CD14-positive monocyte (primary cell): ENCODE data around the gene POLR3C. TPM values are rescaled to one million over a fixed set of nuclear protein-coding genes. Genes with fewer than 3 reads are reported as not detected.

ENCODE experiments used
- DNase-seq, 3 donors: peaks; one replicate each; pipeline ENCODE4 v3.0.0-alpha.2; 2011 to 2022
- H2AFZ ChIP-seq: 2 replicates; pipeline ENCODE4 v1.6.0; 2012; ENCODE audit warnings: mild to moderate bottlenecking, low read depth, low read length, inconsistent platforms; ENCODE audit not compliant: insufficient read depth, poor library complexity, severe bottlenecking
- H3K27ac ChIP-seq, 2 donors: 1 replicate in 1 of 2; 2 replicates in 1 of 2; pipeline ENCODE4 v1.5.1; 2012 to 2013; ENCODE audit warnings: low read length in 2 of 2, control low read depth in 1 of 2, inconsistent platforms in 1 of 2, low read depth in 1 of 2, mild to moderate bottlenecking in 1 of 2
- H3K27me3 ChIP-seq, 2 donors: one replicate each; pipeline versions ENCODE4 v1.6.0 to v1.6.1; 2011 to 2013; ENCODE audit warnings: low read length in 2 of 2; ENCODE audit not compliant: control insufficient read depth in 2 of 2, insufficient read depth in 2 of 2
- H3K36me3 ChIP-seq, 2 donors: replicated peaks in 1 of 2; 1 replicate in 1 of 2; 2 replicates in 1 of 2; pipeline versions ENCODE4 v1.5.1 to v1.6.1; 2012 to 2013; ENCODE audit warnings: low read length in 2 of 2, control low read depth in 1 of 2, inconsistent platforms in 1 of 2, mild to moderate bottlenecking in 1 of 2; ENCODE audit not compliant: insufficient read depth in 2 of 2, control insufficient read depth in 1 of 2
- H3K4me1 ChIP-seq, 2 donors: 1 replicate in 1 of 2; 2 replicates in 1 of 2; pipeline versions ENCODE4 v1.5.1 to v1.6.1; 2012 to 2013; ENCODE audit warnings: low read length in 2 of 2, control low read depth in 1 of 2, inconsistent platforms in 1 of 2, mild to moderate bottlenecking in 1 of 2, moderate library complexity in 1 of 2; ENCODE audit not compliant: insufficient read depth in 2 of 2, control insufficient read depth in 1 of 2
- H3K4me2 ChIP-seq: replicated peaks from 2 replicates; pipeline ENCODE3; 2012; ENCODE audit warnings: low read length, moderate library complexity, mild to moderate bottlenecking; ENCODE audit not compliant: poor library complexity, severe bottlenecking; ENCODE audit errors: extremely low read depth
- H3K4me3 ChIP-seq, 3 experiments: fragments of 200-600 bp in 1 of 3; sonication (generic) in 1 of 3; replicated peaks in 1 of 3; 1 replicate in 2 of 3; 2 replicates in 1 of 3; pipeline ENCODE4 v1.5.1; 2011 to 2013; ENCODE audit warnings: low read length in 3 of 3, mild to moderate bottlenecking in 3 of 3, control low read depth in 2 of 3, low read depth in 2 of 3, inconsistent platforms in 1 of 3, moderate library complexity in 1 of 3
- H3K79me2 ChIP-seq: 2 replicates; pipeline ENCODE4 v1.6.0; 2012; ENCODE audit warnings: mild to moderate bottlenecking, control low read depth, inconsistent platforms, low read length, moderate library complexity; ENCODE audit not compliant: insufficient read depth
- H3K9ac ChIP-seq: 2 replicates; pipeline ENCODE4 v1.6.0; 2017; ENCODE audit warnings: low read length, mild to moderate bottlenecking; ENCODE audit not compliant: insufficient read depth, poor library complexity, severe bottlenecking
- H3K9me3 ChIP-seq, 2 donors: replicated peaks in 1 of 2; 1 replicate in 1 of 2; 2 replicates in 1 of 2; pipeline versions ENCODE4 v1.5.1 to v1.6.1; 2012 to 2013; ENCODE audit warnings: low read length in 2 of 2, control low read depth in 1 of 2; ENCODE audit not compliant: control insufficient read depth in 1 of 2, insufficient read depth in 1 of 2
- H4K20me1 ChIP-seq: 2 replicates; pipeline ENCODE4 v1.6.0; 2012; ENCODE audit warnings: mild to moderate bottlenecking, low read length, control low read depth, moderate library complexity; ENCODE audit not compliant: insufficient read depth
- H3K27ac Mint-ChIP-seq, 7 donors: one replicate each; pipeline ENCODE4 v1.8.0; 2020; ENCODE audit warnings: mild to moderate bottlenecking in 7 of 7, mixed read lengths in 7 of 7, moderate library complexity in 6 of 7, inconsistent platforms in 2 of 7
- H3K27me3 Mint-ChIP-seq, 3 donors: one replicate each; pipeline ENCODE4 v1.8.0; 2021 to 2022; ENCODE audit warnings: low read depth in 3 of 3, mild to moderate bottlenecking in 3 of 3, mixed read lengths in 3 of 3, moderate library complexity in 3 of 3, inconsistent platforms in 1 of 3
- H3K36me3 Mint-ChIP-seq, 2 donors: one replicate each; pipeline ENCODE4 v1.8.0; 2020; ENCODE audit warnings: mixed read lengths in 2 of 2, inconsistent platforms in 1 of 2, mild to moderate bottlenecking in 1 of 2
- H3K4me1 Mint-ChIP-seq: one replicate; pipeline ENCODE4 v1.8.0; 2020; ENCODE audit warnings: mild to moderate bottlenecking, mixed read lengths
- H3K4me3 Mint-ChIP-seq, 2 donors: one replicate each; pipeline ENCODE4 v1.8.0; 2020; ENCODE audit warnings: mild to moderate bottlenecking in 2 of 2, mixed read lengths in 2 of 2, moderate library complexity in 1 of 2
- H3K9me3 Mint-ChIP-seq, 7 donors: one replicate each; pipeline ENCODE4 v1.8.0; 2020 to 2022; ENCODE audit warnings: mixed read lengths in 7 of 7, mild to moderate bottlenecking in 6 of 7, moderate library complexity in 6 of 7, inconsistent platforms in 2 of 7
- CTCF ChIP-seq: fragments of 200-600 bp; IDR thresholded peaks from one replicate; pipeline ENCODE4 v1.8.0; 2022; ENCODE audit warnings: antibody characterized with exemption, mild to moderate bottlenecking
- WGBS: methylation state at CpG from one replicate; pipeline ENCODE4 v1.1.5; 2013; ENCODE audit warnings: missing lambda C conversion rate; ENCODE audit not compliant: insufficient coverage; 5-methylcytosine and 5-hydroxymethylcytosine counted together
- intact Hi-C, 2 donors: fragments of 100-400 bp; cut with micrococcal nuclease; formaldehyde crosslinking; loops; one replicate each; pipeline versions ENCODE4 v1.15.0 to v1.15.1; 2023
- polyA plus RNA-seq, 3 donors: library from polyadenylated mRNA; depleted of rRNA in 1 of 3; unstranded in 2 of 3; stranded (reverse) in 1 of 3; fragments of 300-500 nt in 2 of 3; fragments of >200 nt in 1 of 3; fragmentation: Illumina TruSeq in 2 of 3; gene quantifications; 1 replicate in 2 of 3; 2 replicates in 1 of 3; pipeline ENCODE4 v1.2.3, GENCODE V29; 2012 to 2021

POLR3C gene
- polyA plus RNA-seq, 3 donors = 23.5 to 41.3 (median 30.5) TPM

GRCh38 chr1:145785547-145785946, 38.5 kb upstream of the POLR3C start:
- peaks cover 11% of the 10 kb centered on the region for H3K4me1 Mint-ChIP-seq
- H3K27ac ChIP-seq = peak overlapping the region in 1 of 2 donors; percentile 41
- no peak for TF ChIP-seq CTCF
- no peak overlapping the region for H3K4me3 Mint-ChIP-seq
- H3K4me3 ChIP-seq = no peak overlapping the region
- no peak overlapping the region for H3K9ac ChIP-seq
- H4K20me1 ChIP-seq = peaks cover 11% of the 10 kb centered on the region
- 100% methylated on average over 1 of the region's 1 CpG for WGBS
- peaks cover 48 to 64% of the 10 kb centered on the region in 2 donors for H3K36me3 Mint-ChIP-seq
- DNase-seq = no peak
- peaks cover 24 to 68% of the 10 kb centered on the region in 2 donors for H3K36me3 ChIP-seq
- H3K9me3 Mint-ChIP-seq = no peaks in the 10 kb centered on the region
- no peaks in the 10 kb centered on the region for H3K27me3 ChIP-seq
- no peak overlapping the region for H3K27ac Mint-ChIP-seq
- H3K9me3 ChIP-seq = no peaks in the 10 kb centered on the region
- H3K79me2 ChIP-seq = no peaks in the 10 kb centered on the region
- no peak overlapping the region for H2AFZ ChIP-seq
- intact Hi-C loops = no loop called here
- no peaks in the 10 kb centered on the region for H3K4me1 ChIP-seq
- H3K27me3 Mint-ChIP-seq = peaks cover 0 to 1% (median 0%) of the 10 kb centered on the region in 3 donors
- H3K4me2 ChIP-seq = no peak overlapping the region

GRCh38 chr1:145786271-145786670, 37.7 kb upstream of the POLR3C start:
- H3K27ac ChIP-seq = no peak overlapping the region
- peaks cover 24 to 62% of the 10 kb centered on the region in 2 donors for H3K36me3 ChIP-seq
- H3K27ac Mint-ChIP-seq = peak overlapping the region in 1 of 7 donors; percentile 52
- TF ChIP-seq CTCF = no peak
- no peak overlapping the region for H3K4me3 Mint-ChIP-seq
- no peak overlapping the region for H3K4me2 ChIP-seq
- peaks cover 0 to 2% (median 0%) of the 10 kb centered on the region in 7 donors for H3K9me3 Mint-ChIP-seq
- H3K36me3 Mint-ChIP-seq = peaks cover 42 to 59% of the 10 kb centered on the region in 2 donors
- no CpG with 5 or more reads among the region's 1 CpG for WGBS
- H3K4me1 ChIP-seq = no peaks in the 10 kb centered on the region
- H3K4me1 Mint-ChIP-seq = peaks cover 11% of the 10 kb centered on the region
- H3K27me3 Mint-ChIP-seq = peaks cover 0 to 1% (median 0%) of the 10 kb centered on the region in 3 donors
- peaks cover 11% of the 10 kb centered on the region for H4K20me1 ChIP-seq
- no peak overlapping the region for H2AFZ ChIP-seq
- no peaks in the 10 kb centered on the region for H3K9me3 ChIP-seq
- no peak for DNase-seq
- H3K27me3 ChIP-seq = no peaks in the 10 kb centered on the region
- H3K4me3 ChIP-seq = no peak overlapping the region
- H3K9ac ChIP-seq = no peak overlapping the region
- intact Hi-C loops = no loop called here
- no peaks in the 10 kb centered on the region for H3K79me2 ChIP-seq
